ENCODE measurements around the gene FAM240B.

The FAM240B gene

DNA sequence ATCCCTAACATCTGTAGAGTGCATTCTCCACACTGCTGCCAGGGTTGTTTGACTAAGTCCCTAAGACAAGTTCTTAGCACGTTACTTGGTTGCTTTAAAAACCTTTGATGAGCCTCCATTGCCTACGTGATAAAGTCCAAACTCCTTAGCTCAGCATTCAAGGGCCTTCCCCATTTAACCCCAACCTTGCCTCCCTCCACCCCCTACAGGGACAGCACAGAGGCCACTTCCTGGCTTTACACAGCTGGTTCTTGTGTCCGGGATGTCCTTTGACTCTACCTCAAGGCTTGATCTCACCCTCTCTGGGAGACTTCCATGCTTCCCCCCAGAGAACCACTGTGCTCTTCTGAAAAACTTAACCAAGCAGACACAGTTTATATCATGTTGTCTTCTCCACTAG is 29.4 kb downstream of the FAM240B start:
- peaks cover 2% of the 10 kb centered on the region; the same call in 1 of the 2 replicates for H3K4me1 ChIP-seq (ENCODE audit: low read length)
- H3K79me2 ChIP-seq (ENCODE audit: low read length): no peaks in the 10 kb centered on the region
- no peaks in the 10 kb centered on the region for H3K9me3 ChIP-seq (ENCODE audit: insufficient read depth, low read length)
- H3K4me3 ChIP-seq (ENCODE audit: low read length): no peak overlapping the region
- H3K4me2 ChIP-seq (ENCODE audit: low read length): no peak overlapping the region
- H3K9ac ChIP-seq (ENCODE audit: low read length): no peak overlapping the region
- no peaks in the 10 kb centered on the region for H4K20me1 ChIP-seq (ENCODE audit: insufficient read depth, low read length)
- H3K27ac ChIP-seq (ENCODE audit: low read length): no peak overlapping the region
- no peak overlapping the region; the same call in 1 of the 2 replicates for H2AFZ ChIP-seq (ENCODE audit: low read depth, low read length)
- H3K36me3 ChIP-seq (replicated peaks; ENCODE audit: low read depth, low read length): no peaks in the 10 kb centered on the region
- no peak for TF ChIP-seq EZH2phosphoT487 (IDR thresholded peaks at IDR 0.05; ENCODE audit: low read depth)
- TF ChIP-seq, protein P1, sequence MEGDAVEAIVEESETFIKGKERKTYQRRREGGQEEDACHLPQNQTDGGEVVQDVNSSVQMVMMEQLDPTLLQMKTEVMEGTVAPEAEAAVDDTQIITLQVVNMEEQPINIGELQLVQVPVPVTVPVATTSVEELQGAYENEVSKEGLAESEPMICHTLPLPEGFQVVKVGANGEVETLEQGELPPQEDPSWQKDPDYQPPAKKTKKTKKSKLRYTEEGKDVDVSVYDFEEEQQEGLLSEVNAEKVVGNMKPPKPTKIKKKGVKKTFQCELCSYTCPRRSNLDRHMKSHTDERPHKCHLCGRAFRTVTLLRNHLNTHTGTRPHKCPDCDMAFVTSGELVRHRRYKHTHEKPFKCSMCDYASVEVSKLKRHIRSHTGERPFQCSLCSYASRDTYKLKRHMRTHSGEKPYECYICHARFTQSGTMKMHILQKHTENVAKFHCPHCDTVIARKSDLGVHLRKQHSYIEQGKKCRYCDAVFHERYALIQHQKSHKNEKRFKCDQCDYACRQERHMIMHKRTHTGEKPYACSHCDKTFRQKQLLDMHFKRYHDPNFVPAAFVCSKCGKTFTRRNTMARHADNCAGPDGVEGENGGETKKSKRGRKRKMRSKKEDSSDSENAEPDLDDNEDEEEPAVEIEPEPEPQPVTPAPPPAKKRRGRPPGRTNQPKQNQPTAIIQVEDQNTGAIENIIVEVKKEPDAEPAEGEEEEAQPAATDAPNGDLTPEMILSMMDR (IDR thresholded peaks at IDR 0.05; ENCODE audit: low read depth, low read length): no peak
- H3K27me3 ChIP-seq (ENCODE audit: low read depth, low read length): no peaks in the 10 kb centered on the region

DNA sequence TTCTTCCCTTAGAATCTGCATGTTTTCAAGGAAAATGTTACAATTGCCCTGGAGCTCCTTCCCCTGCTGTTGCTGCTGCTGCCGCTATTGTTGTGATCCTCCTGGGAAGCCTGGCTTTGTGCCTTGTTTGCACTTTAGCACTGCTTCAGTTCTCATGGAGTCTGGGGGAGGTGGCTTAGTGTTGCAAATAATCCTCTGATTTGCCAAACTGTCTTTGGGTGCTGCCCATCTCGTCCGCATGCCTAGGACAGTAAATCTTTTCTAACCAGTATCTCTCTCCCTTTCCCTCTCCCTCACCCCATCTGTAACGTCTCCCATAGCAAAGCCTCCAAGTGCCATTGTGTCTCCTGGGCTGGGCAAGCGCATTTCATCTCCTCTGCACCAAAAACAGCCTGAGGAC is 30.3 kb downstream of the FAM240B start:
- no peak overlapping the region for H3K4me2 ChIP-seq (ENCODE audit: low read length)
- no peaks in the 10 kb centered on the region for H3K27me3 ChIP-seq (ENCODE audit: low read depth, low read length)
- no peak overlapping the region for H3K4me3 ChIP-seq (ENCODE audit: low read length)
- no peaks in the 10 kb centered on the region for H3K36me3 ChIP-seq (replicated peaks; ENCODE audit: low read depth, low read length)
- no peak overlapping the region for H3K9ac ChIP-seq (ENCODE audit: low read length)
- no peak overlapping the region for H3K27ac ChIP-seq (ENCODE audit: low read length)
- TF ChIP-seq, protein P1 (IDR thresholded peaks at IDR 0.05; ENCODE audit: low read depth, low read length): no peak
- no peak for TF ChIP-seq EZH2phosphoT487 (IDR thresholded peaks at IDR 0.05; ENCODE audit: low read depth)
- H2AFZ ChIP-seq (ENCODE audit: low read depth, low read length): no peak overlapping the region
- H3K79me2 ChIP-seq (ENCODE audit: low read length): no peaks in the 10 kb centered on the region
- no peaks in the 10 kb centered on the region for H4K20me1 ChIP-seq (ENCODE audit: insufficient read depth, low read length)
- no peaks in the 10 kb centered on the region for H3K9me3 ChIP-seq (ENCODE audit: insufficient read depth, low read length)
- H3K4me1 ChIP-seq (ENCODE audit: low read length): peaks cover 2% of the 10 kb centered on the region; the same call in 1 of the 2 replicates

DNA sequence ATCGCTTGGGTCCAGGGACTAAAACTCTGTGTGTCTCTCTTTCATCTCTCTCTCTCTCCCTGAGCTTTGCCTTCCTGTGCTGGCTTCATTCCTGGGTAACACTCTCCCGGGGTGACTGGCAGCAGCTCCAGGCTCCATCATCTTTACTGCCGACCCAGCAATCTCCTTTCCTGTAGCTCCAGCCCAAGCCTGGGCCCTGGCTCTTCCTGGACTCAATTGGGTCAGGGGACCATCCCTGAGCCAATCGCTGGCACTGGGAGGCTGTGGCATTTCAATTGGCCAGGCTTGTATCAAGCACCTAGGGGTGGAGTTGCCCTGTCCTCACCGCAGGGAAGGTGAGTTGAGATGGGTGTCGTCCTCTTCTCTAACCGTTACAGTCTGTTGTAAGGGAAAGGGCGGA is 31.9 kb downstream of the FAM240B start:
- H3K9me3 ChIP-seq (ENCODE audit: insufficient read depth, low read length): no peaks in the 10 kb centered on the region
- no peaks in the 10 kb centered on the region for H4K20me1 ChIP-seq (ENCODE audit: insufficient read depth, low read length)
- H3K4me3 ChIP-seq (ENCODE audit: low read length): no peak overlapping the region
- H3K4me1 ChIP-seq (ENCODE audit: low read length): peaks cover 2% of the 10 kb centered on the region; the same call in 1 of the 2 replicates
- no peaks in the 10 kb centered on the region for H3K36me3 ChIP-seq (replicated peaks; ENCODE audit: low read depth, low read length)
- H2AFZ ChIP-seq (ENCODE audit: low read depth, low read length): no peak overlapping the region
- no peaks in the 10 kb centered on the region for H3K79me2 ChIP-seq (ENCODE audit: low read length)
- no peak for TF ChIP-seq EZH2phosphoT487 (IDR thresholded peaks at IDR 0.05; ENCODE audit: low read depth)
- TF ChIP-seq, protein P1 (IDR thresholded peaks at IDR 0.05; ENCODE audit: low read depth, low read length): no peak
- H3K4me2 ChIP-seq (ENCODE audit: low read length): no peak overlapping the region
- no peak overlapping the region for H3K9ac ChIP-seq (ENCODE audit: low read length)
- H3K27ac ChIP-seq (ENCODE audit: low read length): no peak overlapping the region
- H3K27me3 ChIP-seq (ENCODE audit: low read depth, low read length): no peaks in the 10 kb centered on the region

DNA sequence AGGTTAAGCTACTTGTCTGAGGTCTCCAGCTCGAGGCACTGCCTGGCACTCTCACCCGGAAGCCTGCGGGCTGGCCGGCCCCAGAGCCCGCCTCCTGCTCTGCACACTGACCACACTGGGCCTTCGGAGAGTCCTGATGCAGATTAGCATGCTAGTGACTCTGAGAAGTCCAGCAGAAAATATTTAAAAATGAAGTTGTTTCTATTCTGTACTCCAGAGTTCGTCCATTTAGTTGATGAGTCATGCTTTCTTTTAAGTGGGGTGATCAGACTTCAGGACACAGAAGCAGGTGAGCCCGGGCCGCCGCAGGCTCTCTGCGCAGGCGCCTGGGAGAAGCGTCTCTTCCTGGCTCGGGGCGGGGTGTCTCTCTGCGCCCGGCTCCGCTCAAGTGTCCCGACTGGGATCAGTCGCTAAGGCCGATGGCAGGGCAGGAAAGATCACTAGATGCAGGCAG is 32.5 kb downstream of the FAM240B start:
- no peak overlapping the region for H3K4me2 ChIP-seq (ENCODE audit: low read length)
- H3K4me1 ChIP-seq (ENCODE audit: low read length): peaks cover 3% of the 10 kb centered on the region

More for the DNA sequence above, 32.5 kb downstream of the FAM240B start:
- H3K9me3 ChIP-seq (ENCODE audit: insufficient read depth, low read length): no peaks in the 10 kb centered on the region
- H4K20me1 ChIP-seq (ENCODE audit: insufficient read depth, low read length): no peaks in the 10 kb centered on the region
- H2AFZ ChIP-seq (ENCODE audit: low read depth, low read length): no peak overlapping the region
- no peaks in the 10 kb centered on the region for H3K36me3 ChIP-seq (replicated peaks; ENCODE audit: low read depth, low read length)
- H3K27ac ChIP-seq (ENCODE audit: low read length): no peak overlapping the region
- no peak overlapping the region for H3K4me3 ChIP-seq (ENCODE audit: low read length)
- TF ChIP-seq, protein P1 (IDR thresholded peaks at IDR 0.05; ENCODE audit: low read depth, low read length): no peak
- TF ChIP-seq EZH2phosphoT487 (IDR thresholded peaks at IDR 0.05; ENCODE audit: low read depth): no peak
- H3K79me2 ChIP-seq (ENCODE audit: low read length): no peaks in the 10 kb centered on the region
- H3K27me3 ChIP-seq (ENCODE audit: low read depth, low read length): no peaks in the 10 kb centered on the region
- no peak overlapping the region for H3K9ac ChIP-seq (ENCODE audit: low read length)

Measured in OCI-LY3 (cell line).